Stimulated activated CD4-positive, alpha-beta T cell treated with anti-CD3 and anti-CD28 coated beads, TNF-alpha, amount 100 ng/mL, for 1 hour (primary cell): Measurements from ENCODE around the gene ANKRD61.
"Not testable (repeated sequence)": the region's sequence is repeated elsewhere in the genome, so short reads cannot be mapped to it uniquely, and the experiment has no call there.

Source experiments
- DNase-seq, 3 donors: peaks; one replicate each; pipeline ENCODE4 v3.0.0-alpha.2; 2020; ENCODE audit warnings: low read depth in 3 of 3, low spot score in 1 of 3

ANKRD61 gene

GRCh38 chr7:6030988-6031387 lies at the start of gene ANKRD61:
ANKRD61 (plus strand) TSS chr7:6031376; CDS start chr7:6031376, 0 bp downstream.
- no peak for DNase-seq

GRCh38 chr7:5987061-5987460 lies 44.1 kb upstream of the ANKRD61 start:
- DNase-seq: not testable (repeated sequence)

GRCh38 chr7:5997210-5997808 lies 33.9 kb upstream of the ANKRD61 start:
- DNase-seq: no peak

- no peak for DNase-seq
These were observed 23.8 kb upstream of the ANKRD61 start for GRCh38 chr7:6007386-6007785.

GRCh38 chr7:6007835-6008590 lies 23.2 kb upstream of the ANKRD61 start:
- DNase-seq: not testable (repeated sequence)

- peak; percentile 81 to 91 (median 86) for DNase-seq
These were observed 22.2 kb upstream of the ANKRD61 start, which contains the start of the genes AIMP2 and PMS2 for GRCh38 chr7:6008668-6009611. AIMP2 (plus strand) TSS chr7:6009272; CDS start chr7:6009364, 92 bp downstream. PMS2 (minus strand) TSS chr7:6009049; CDS start chr7:6009019, 30 bp downstream.

- DNase-seq: not testable (repeated sequence)
These were observed 20.8 kb upstream of the ANKRD61 start for GRCh38 chr7:6010370-6010769.

- DNase-seq: no peak
These were observed 19.6 kb upstream of the ANKRD61 start for GRCh38 chr7:6011541-6011940.

GRCh38 chr7:6012355-6013104 lies 18.6 kb upstream of the ANKRD61 start:
- DNase-seq: no peak

- no peak for DNase-seq
These were observed 15.1 kb upstream of the ANKRD61 start for GRCh38 chr7:6015917-6016652.

GRCh38 chr7:6016653-6016966 lies 14.6 kb upstream of the ANKRD61 start:
- no peak for DNase-seq

GRCh38 chr7:6020371-6021286 lies 10.5 kb upstream of the ANKRD61 start:
- no peak for DNase-seq

GRCh38 chr7:6022707-6023106 lies 8.5 kb upstream of the ANKRD61 start:
- no peak for DNase-seq

GRCh38 chr7:6023974-6024435 lies 7.2 kb upstream of the ANKRD61 start:
- no peak for DNase-seq

GRCh38 chr7:6026011-6026819 lies 5.0 kb upstream of the ANKRD61 start:
- DNase-seq: peak; percentile 21 to 30 (median 30)

GRCh38 chr7:6026820-6027311 lies 4.3 kb upstream of the ANKRD61 start:
- DNase-seq: no peak

GRCh38 chr7:6027806-6028365 lies 3.3 kb upstream of the ANKRD61 start:
- DNase-seq: no peak

GRCh38 chr7:6028563-6028962 lies 2.6 kb upstream of the ANKRD61 start:
- DNase-seq: no peak
